Activated CD8-positive, alpha-beta memory T cell treated with anti-CD3 and anti-CD28 coated beads for 24 hours (primary cell): Measurements from ENCODE around the gene AK4.
"Not testable (repeated sequence)": the region's sequence is repeated elsewhere in the genome, so short reads cannot be mapped to it uniquely, and the experiment has no call there.

Source experiments
- DNase-seq: peaks from one replicate; pipeline ENCODE4 v3.0.0-alpha.2; 2020

Gene AK4

DNA sequence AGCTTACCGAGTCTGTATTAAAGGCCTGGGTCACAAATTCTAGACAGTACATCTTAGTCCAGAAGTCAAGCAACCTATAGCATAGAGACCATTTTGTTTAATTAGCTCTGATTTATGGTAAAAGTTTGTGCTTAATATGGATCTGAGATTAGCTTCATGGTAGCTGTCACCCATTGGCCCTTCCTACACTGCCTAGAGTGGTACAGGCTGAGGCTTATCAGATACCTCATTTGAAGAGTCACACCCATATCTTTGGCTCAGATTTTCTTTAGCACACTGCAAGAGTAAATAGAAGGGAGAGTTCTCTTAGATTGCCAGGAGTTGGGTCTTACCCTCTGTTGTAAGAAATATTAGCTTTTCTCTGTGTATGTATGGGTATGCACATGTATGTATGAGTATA is 3.6 kb downstream of the AK4 start:
- no peak for DNase-seq

- no peak for DNase-seq
These were observed 5.6 kb downstream of the AK4 start for GRCh38 chr1:65153635-65154034.

GRCh38 chr1:65156910-65157545 is 9.0 kb downstream of the AK4 start:
- no peak for DNase-seq

DNA sequence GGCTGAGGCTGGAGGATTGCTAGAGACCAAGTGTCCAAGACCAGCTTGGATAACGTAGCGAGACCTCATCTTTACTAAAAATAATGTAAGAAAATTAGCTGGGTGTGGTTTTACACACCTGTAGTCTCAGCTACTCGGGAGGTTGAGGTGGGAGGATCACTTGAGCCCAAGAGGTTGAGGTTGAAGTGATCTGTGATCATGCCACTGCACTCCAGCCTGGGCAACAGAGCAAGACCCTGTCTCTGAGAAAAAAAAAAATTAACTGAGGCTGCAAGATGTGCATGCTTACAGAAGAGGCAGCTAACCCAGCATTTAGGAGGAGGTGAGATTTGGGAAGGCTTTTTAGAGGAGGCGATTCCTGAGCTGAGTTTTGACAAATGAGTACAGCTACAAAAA is 9.5 kb downstream of the AK4 start:
- DNase-seq, result no peak

GRCh38 chr1:65159291-65159688 is 11.3 kb downstream of the AK4 start:
- not testable (repeated sequence) for DNase-seq

- DNase-seq, result no peak
These were observed 12.0 kb downstream of the AK4 start for GRCh38 chr1:65159801-65160523.

DNA sequence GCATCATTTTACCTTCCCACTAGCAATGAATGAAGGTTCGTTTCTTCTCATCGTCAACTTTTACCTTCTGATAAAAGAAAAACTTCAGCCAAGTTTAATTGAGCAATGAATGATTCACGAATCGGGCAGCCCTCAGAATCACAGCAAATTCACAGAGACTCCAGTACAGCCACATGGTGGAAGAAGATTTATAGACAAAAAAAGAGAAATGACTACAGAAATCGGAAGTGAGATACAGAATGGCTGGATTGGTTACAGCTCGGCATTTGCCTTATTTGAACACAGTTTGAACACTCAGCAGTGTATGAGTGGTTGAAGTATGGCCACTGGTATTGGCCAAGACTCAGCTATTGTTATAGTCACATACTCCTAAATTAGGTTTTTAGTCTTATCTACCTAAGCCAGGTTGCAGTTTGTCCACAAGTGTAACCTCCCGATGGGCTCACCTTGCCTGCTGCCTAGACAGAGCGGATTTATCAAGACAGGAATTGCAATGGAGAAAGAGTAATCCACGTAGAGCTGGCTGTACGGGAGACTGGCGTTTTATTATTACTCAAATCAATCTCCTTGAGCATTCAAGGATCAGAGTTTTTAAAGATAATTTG is 15.3 kb downstream of the AK4 start:
- DNase-seq, result no peak

DNA sequence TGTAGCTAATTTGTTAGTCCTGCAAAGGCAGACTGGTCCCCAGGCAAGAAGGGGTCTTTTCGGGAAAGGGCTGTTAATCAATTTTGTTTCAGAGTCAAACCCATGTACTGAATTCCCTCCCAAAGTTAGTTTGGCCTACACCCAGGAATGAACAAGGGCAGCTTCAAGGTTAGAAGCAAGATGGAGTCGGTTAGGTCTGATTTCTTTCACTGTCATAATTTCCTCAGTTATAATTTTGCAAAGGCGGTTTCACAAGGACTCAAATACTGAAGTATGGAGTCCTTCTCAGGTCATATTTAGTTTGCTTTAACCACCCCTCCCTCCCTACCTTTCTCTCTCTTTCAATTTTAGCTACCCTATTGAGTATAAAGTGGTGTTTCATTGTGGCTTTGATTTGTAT is 16.1 kb downstream of the AK4 start:
- not testable (repeated sequence) for DNase-seq

DNA sequence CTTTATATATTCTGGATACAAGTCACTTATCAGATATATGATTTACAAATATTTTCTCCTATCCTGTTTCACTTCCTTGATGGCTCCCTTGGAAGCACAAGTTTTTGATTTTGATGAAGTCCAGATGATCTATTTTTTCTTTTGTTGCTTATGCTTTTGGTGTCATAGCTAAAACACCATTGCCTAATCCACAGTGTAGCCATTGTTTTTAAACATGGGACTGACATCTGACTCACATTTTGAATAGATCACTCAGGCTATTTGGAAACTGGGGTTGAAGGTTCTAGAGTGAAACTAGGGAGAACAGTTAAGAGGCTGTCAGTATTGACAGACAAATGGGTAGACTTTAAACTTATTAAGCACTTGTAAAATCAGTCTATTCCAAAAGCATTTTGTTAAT is 16.6 kb downstream of the AK4 start:
- DNase-seq, result no peak

DNA sequence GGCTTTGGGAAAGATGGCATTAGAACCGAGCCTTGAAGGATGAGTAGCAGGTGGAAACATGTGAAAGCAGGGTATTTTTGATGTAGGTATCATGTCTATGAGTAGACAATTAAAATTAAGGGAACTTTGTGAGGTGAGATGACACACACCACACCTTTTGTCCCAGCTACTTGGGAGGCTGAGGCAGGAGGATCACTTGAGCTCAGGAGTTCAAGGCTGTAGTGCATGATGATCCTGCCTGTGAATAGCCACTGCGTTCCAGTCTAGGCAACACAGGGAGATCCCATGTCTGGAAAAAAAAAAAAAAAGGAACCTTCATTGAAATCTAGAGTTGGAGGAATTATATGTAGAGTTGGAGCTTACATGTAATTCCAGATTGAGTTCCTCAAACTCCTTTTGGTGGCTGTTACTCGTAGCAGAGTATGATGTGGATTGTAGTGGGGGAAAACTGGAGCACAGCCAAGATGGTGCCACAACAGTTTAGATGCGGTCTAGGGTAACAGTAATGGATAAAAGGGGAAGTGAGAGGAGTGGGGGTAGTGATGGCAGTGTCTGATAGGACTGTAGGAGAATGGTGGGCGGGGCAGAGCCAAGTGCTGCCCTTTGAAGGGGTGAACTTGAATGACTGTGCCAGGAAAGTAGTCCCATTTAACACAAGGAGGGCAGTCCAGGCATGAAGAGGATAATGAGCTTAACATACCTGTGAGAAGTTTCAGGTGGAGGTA is 17.4 kb downstream of the AK4 start:
- no peak for DNase-seq

GRCh38 chr1:65166572-65167305 is 18.7 kb downstream of the AK4 start:
- DNase-seq, result no peak

- no peak for DNase-seq
These were observed 19.7 kb downstream of the AK4 start for GRCh38 chr1:65167586-65168242.

GRCh38 chr1:65168867-65169266 is 20.9 kb downstream of the AK4 start:
- DNase-seq, result no peak

GRCh38 chr1:65170511-65171142 is 22.6 kb downstream of the AK4 start:
- DNase-seq, result no peak

- no peak for DNase-seq
These were observed 25.1 kb downstream of the AK4 start for GRCh38 chr1:65172936-65173690.

- no peak for DNase-seq
These were observed 26.6 kb downstream of the AK4 start for GRCh38 chr1:65174585-65174984.

- DNase-seq, result no peak
These were observed 27.4 kb downstream of the AK4 start for GRCh38 chr1:65175171-65176055.

- no peak for DNase-seq
These were observed 28.1 kb downstream of the AK4 start for GRCh38 chr1:65176056-65176450.

DNA sequence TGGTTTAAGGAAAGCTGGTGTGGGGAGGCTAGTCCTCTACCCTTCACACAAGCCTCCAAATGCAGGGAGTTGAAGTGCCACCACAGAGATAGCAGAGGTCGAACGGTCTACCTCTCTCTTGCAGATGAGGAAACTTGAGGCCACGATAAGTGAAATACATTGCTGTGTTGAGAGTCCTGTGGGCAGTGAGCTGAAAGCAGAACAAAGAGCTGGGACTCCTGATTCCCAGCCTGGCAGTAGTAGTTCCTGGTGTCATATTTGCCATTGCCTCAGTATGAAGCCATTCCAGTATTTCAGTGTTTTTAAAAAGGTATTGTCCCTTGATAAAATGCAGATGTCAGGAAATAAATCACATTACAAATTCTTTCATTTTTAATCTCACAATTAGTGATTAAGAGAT is 28.6 kb downstream of the AK4 start:
- no peak for DNase-seq

DNA sequence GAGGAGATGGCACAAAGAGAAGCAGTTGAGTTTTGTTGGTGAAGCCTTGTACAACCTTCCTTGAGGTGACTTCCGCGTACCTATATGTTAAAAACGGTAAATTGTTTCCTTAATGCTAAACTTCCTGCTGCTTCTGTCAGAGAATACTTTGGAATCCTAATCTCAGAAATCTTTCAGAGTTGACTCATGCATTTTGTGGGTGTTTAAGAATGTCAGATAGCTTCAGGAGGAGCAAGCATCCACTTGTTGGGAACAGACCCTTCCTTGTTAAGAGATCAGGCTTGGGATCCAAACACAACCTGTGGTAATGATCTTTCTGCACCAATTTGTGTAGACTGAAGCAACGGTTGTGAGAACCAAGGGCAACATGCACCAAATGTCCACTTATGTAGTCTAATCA is 29.5 kb downstream of the AK4 start:
- DNase-seq, result no peak
